Superior temporal gyrus (tissue), 1 donor: Measurements from ENCODE around the gene SMC3.
"Not testable (repeated sequence)": the region's sequence is repeated elsewhere in the genome, so short reads cannot be mapped to it uniquely, and the experiment has no call there.

Experiments
- DNase-seq: peaks from one replicate; pipeline ENCODE4 v3.0.0-alpha.2; 2016; ENCODE audit errors: extremely low spot score

SMC3 gene

DNA sequence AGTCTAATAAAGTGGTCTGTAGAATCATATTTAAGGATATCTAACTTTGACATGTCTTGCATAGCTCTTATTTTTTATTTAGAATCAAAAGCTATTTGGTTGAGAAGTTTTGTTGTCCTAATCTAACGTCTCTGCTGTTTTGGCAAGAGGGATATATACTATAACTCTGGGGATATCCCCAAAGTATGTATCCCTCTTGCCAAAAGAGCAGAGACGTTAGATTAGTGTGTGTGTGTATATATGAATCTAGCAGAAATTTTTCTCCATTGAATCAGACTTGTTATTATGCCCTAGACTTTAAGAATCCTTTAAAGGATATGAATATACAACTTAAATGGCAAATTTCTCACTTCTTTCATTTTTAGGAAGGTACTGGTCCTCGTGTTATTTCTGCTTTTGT lies 9.6 kb downstream of the SMC3 start:
- no peak for DNase-seq

DNA sequence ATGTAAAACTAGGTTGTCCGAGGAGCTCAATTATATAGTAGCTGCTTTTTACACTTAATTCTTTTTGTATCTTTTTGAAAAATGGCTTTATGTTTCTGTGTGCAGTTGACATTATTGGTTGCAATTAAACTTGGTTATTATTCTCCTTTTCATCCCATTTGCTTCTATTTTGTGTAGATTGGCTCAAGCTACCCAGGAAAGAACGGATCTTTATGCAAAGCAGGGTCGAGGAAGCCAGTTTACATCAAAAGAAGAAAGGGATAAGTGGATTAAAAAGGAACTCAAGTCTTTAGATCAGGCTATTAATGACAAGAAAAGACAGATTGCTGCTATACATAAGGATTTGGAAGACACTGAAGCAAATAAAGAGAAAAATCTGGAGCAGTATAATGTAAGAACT lies 16.5 kb downstream of the SMC3 start:
- no peak for DNase-seq

DNA sequence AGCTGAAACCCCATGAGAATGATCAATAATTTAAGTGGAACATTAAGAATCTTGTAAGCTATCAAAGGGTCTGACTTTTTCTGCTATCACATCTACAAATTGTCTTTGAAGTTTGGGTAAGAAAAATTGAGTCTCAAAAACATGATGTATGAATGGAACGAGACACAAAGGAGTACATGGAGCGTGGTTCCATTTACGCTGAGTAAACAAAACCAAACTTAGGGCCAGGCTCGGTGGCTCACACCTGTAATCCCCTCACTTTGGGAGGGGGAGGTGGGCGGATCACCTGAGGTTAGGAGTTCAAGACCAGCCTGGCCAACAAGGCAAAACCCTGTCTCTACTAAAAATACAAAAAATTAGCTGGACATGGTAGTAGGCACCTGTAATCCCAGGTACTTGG lies 24.3 kb downstream of the SMC3 start:
- no peak for DNase-seq

DNA sequence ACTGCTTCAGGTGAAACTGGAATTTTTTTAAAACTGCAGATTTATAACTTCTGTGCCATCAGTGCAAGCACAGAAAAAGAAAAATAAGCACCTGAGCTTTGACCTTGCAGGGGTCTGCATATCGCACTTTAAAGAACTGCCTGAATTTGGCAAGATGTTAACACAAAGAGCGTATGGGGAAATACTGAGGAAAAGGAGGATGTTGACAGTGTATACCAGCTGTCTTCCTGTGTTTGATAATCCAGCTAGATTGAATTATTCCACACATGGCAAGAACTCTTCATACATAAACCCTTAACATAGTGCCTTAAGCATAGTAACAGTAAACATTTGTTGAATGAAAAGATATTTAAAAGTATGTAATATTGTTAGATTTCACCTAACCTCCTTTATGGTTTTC lies 30.0 kb downstream of the SMC3 start:
- no peak for DNase-seq

DNA sequence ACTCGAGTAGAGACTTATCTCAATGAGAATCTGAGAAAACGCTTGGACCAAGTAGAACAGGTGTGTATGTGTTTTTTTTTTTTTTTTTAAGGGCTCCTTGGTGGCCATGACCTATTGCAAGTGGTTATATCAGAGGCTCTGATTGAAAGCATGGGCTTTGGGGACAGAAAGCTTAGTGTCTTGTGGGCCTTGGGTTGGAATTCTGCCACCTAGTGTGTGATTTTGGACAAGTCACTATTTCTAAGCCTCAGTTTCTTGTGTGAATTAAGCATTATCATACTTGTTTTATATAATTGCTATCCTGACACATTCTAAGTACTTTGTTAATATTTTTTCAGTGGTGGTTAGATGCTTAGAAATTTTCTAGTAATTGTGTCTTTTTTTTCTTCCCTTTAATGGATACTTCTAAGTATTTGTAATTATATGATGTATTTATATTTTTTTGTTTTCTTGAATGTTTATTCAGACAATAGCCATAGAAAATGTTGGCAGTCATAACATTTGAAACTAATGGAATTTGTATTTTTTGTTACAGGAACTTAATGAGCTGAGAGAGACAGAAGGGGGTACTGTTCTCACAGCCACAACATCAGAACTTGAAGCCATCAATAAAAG lies 33.1 kb downstream of the SMC3 start:
- DNase-seq: peak; percentile 77

DNA sequence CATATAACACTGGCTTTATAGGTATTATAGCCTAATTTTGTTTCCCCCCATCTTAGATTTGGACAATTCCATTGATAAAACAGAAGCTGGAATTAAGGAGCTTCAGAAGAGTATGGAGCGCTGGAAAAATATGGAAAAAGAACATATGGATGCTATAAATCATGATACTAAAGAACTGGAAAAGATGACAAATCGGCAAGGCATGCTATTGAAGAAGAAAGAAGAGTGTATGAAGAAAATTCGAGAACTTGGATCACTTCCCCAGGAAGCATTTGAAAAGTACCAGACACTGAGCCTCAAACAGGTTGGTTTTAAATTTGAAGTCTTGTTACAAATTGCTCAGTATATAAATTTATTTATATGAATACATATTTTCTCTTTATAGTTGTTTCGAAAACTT lies 34.1 kb downstream of the SMC3 start:
- DNase-seq: no peak

DNA sequence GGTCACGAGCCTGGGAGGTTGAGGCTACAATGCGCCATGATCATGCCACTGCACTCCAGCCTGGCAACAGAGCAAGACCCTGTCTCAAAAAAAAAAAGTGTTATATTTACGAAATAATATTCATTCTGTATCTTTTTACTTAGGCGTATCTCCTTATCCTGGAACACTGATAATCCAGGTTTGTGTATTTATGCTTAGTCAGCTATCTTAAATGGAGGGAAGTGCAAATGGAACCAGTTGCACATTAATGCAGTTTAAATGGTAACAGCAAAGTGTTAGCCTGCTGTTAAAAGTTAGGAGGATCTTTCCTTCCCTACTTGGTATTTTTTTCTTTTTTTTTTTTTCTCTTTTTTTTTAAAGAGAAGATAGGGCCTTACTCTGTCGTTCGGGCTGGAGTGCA lies 40.6 kb downstream of the SMC3 start:
- no peak for DNase-seq

DNA sequence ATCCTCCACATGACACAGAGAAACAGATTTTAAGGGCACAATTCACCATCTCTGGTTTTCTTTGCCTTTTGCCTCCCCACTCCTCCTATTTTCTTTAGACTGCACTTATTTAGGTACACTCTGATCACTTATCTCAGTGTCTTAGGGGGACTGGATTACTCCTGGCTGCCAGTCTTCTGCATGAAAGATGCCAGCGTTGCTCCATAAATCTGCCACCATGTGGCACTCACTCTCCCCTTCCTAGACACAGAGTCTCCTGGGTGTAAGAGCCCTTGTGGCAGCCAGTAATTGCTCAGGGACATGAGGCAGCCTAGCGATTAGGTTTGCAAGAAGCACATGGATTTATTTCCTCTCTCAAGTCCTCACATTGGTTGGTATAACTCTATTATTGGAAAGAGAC lies 42.1 kb downstream of the SMC3 start:
- DNase-seq: no peak

DNA sequence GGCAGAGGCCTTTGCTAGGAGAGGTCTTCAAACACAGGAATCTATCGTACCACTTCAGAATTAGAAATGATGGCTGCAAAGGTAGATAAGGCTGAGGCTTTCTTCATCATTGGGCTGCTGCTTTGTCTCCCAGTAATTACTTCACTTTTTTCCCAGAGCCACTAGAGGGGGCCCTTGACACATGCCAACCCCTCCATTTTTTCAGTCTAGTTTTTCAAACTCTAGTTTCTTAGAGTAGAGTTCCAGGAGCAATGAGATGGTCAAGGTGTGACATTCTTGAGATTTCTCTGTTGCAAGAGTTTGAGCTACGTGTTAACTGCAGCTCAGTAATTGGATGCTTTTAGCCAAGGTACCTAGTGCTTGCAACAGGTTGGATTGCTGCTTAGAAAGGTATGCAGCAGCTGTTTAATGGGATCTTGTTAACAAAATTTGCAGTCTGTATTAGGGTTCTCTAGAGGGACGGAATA lies 42.8 kb downstream of the SMC3 start:
- DNase-seq: peak; percentile 79

DNA sequence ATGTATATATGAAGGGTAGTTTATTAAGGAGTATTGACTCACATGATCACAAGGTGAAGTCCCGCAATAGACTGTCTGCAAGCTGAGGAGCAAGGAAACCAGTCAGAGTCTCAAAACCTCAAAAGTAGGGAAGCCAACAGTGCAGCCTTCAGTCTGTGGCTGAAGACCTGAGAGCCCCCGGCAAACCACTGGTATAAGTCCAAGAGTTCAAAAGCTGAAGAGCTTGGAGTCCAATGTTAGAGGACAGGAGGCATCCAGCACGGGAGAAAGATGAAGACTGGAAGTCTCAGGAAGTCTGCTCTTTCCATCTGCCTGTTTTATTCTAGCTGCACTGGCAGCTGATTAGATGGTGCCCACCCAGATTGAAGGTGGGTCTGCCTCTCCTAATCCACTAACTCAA lies 43.3 kb downstream of the SMC3 start:
- DNase-seq: not testable (repeated sequence)

DNA sequence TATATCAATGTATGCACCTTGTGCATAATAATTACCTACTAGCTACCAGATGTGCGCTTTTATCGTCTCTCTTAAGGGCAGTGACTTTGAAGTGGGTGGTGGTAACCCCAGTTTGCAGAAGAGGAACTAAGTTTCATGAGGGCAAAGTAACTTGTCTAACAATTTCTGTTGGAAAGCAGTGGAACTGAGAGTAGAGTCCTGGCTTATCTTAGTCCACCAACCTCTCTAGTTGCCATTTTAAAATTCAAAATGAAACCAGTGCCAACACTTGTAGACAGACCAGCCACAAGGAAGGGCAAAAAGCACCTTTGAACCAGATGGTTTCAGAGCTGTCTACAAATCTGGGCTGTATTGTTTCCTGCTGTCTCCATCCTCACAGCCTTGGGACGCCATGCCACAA lies 44.6 kb downstream of the SMC3 start:
- DNase-seq: no peak

DNA sequence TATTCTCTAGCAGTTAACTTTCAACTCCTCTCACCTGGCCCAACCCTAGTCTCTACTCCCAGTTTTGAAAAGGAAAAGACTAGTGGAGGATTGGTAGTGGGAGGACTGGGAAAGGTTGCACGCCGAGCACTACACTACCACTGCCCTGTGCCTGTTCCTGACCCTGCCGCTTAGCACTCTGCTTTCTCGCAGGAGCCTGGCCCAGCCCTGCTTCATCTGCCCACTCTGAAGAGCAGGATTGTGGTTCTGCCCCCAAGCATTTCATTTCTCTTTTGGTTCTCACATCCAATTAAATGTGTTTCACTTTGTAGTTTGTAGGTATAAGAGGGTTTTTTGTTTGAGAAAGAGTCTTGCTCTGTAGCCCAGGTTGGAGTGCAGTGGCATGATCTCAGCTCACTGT lies 45.1 kb downstream of the SMC3 start:
- no peak for DNase-seq

DNA sequence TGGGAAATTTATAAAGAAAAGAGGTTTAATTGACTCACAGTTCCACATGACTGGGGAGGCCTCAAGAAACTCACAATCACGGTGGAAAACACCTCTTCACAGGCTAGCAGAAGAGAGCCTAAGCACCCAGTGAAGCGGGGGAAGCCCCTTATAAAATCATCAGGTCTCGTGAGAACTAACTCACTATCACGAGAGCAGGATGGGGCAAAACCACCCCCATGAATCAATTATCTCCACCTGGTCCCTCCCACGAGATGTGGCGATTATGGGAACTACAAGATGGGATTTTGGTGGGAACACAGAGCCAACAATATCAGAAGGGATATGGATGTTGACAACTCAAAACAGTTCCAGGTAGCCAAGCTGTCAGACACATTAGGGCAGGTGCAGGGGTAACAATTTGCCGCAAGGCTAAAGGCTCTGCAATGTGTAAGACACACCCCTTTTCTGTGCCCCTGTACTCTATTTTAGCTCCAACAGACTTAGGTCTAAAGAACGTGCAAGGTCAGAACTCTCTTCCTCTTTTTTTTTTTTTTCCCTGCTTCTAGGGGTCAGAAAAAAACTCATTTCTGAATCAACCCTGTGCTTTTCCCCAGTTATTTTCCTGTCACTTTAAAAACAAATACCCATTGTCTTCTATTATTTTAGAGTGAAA lies 46.0 kb downstream of the SMC3 start:
- no peak for DNase-seq

DNA sequence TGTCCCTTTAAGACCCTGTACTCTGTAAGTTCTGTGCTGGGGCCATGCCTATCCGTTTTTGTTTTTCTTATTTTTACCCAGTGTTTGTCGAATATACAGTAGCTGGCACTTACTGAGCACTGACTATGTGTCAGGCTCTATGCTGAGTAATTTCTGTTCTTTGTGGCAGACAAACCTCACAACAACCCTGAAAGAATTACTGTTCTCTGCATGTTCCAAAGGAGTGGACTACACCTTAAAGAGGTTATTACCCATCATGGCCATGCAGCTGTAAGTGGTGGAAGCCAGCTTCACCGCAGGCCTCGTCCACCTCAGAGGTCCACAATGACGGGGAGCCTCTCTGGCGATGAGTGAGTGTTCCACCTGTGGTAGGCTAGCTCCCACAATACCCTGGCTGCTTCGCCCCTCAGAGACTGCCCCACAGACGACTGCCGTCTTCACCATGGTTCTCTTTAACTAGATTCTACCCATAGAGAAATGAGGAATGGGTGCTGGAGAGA lies 46.6 kb downstream of the SMC3 start:
- DNase-seq: no peak

DNA sequence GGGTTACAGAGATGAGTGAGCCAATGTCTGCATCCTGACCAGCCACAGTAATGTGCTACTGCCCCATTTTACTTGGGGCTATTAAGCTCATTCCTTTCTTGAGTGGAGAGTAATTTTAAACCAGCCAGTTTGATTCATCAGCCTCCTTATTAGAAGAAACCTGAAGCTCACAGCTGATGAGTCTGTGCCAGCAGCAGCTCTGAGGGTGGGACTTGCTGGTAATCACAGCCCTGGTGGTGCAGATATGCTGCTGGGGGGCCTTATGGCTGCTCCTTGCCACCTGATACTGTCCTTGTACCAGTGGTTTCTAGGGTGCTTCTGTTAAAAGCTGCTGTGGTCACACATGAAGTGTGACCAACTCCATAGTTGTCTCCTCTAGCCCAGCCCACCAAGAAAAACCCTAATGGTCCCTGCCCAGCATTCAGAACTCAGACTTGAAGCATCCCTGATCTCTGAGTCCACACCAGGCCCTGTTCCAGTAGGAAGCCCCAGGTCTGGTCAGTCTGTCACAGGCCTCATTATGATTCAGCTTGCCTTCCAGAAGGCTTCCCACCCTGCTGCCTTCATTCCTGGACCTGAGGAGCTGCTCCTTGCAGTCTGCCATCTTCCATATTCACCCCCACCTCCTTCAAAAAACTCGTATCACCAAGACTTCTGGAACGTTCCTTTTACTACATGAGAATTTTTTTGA lies 47.7 kb downstream of the SMC3 start:
- no peak for DNase-seq

DNA sequence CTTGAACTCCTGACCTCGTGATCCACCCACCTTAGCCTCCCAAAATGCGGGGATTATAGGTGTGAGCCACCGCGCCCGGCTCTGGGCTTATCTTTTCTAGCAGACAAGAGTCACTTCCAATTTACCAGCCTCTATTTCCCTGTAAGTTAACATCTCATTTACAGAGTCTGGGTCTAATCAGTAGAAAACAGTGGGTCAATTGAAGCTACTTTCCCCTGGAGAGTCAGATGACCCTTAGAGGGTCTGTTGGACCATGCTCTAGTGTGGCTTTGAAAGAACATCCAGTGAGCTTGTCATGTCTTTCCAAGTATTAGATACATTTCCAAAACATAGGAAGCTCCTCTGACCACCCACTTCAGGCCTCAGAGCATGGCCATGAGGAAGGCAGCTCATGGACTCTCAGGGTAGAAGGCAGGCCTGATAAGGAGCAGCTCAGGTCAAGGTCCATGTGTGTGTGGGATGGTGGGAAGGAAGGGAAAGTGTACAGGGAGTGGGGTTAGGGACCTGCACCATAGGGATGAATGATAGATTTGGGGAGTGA lies 49.1 kb downstream of the SMC3 start:
- no peak for DNase-seq

DNA sequence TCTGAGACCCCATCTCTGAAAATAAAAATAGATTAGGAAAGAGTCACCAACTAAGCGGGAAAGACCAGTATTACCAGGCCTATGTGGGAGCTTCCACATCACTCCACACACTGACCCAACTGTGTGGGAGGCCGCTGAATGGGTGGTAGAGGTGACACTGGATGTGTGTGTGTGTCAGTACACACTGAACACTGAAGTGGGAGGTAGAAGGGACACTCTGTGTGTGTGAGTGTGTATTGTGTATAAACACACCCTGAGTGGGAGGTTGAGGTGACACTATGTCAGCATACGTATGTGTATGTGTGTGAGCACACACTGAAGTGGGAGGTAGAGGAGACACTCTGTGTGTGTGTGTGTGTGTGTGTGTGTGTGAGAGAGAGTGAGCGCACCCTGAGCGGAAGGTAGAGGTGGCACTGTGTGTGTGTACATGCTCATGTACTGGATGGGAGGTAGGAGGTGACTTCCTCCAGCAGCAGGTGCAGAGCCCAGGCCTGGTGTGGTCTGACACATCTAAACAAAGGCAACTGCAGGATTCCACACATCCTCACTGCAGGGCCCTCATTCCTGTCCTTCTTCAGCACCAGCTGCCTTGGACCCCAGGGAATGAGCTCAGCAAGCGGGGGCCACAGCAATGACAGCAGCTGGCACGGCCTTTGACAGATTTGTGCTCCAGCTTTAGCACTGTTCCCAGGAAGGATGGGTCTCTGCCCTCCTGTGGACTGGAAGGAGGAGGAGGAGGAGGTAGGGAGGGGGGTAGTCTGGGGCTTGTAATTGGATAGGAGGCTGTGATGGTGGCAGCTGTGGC lies 50.1 kb downstream of the SMC3 start:
- no peak for DNase-seq

DNA sequence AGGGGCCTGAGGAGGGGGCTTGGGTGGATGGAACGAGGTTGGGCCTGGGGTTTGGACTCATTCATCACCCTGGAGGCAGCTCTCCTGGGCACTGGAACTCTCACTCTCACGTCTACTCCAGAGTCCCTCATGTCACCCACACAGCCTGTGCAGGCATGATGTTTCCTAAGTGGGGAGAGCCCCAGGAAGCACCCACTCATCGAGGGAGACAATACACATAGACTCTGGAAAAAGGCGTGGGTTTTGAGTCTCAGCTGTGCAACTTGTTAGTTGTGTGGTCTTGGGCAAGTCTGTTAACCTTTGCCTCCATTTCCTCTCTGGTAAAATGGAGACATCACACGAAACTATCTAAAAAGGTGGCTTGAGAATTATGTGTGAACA lies 50.7 kb downstream of the SMC3 start:
- DNase-seq: no peak

DNA sequence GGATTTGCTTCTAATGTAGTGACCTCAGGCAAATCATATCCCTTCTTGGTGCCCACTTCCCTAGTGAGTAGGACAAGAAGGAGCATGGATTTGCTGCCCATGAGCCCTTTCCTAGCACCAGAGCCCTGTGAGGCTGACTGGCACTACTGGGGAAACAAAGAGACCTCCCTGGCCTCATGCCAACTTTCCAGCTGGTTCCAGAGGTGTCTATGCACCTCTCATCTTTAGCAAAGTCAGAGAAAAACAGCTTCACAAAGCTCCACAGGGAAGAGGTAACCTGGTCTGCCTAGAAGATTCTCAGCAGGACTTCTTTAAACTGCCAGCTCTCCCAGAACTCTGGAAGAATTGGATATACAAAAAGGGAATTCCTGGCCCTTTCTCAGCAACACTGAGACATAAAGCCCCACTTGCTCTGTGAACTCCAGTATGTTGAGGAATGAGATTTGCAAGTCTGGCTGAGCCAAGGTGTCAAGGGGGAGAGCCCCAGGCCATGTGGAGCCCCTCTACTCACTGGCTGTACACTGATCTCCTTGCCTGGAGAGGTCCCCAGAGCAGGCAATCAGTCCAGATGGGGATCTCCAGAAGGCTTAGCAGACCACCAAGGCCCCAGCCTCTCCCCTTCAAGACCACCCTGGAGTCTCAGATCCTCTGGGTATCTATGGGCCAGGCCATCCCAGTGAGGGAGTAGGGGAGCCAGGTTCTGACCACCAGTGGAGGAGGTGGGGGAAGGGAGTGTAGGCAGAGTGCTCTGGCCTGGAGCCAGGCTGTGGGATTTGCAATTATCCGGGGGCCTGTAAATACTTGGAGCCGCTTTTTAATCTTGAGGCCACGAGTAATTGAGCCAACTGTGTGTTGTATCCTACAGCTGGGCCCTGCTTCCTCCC lies 52.3 kb downstream of the SMC3 start:
- DNase-seq: no peak

DNA sequence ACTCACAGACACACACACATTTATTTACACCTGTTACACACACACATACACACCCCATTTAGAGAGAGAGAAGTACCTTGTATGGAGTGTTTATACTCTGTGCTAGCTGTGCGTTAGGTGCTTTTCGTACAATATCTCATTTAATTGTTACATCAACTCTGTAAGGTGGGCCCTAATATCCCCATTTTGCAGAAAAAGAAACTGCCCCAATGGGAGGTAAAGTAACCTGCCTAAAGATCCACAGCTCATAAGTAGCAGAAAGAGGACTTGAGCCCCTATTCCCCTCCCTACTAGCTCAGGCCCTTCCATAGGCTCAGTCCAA lies 52.9 kb downstream of the SMC3 start:
- DNase-seq: no peak

DNA sequence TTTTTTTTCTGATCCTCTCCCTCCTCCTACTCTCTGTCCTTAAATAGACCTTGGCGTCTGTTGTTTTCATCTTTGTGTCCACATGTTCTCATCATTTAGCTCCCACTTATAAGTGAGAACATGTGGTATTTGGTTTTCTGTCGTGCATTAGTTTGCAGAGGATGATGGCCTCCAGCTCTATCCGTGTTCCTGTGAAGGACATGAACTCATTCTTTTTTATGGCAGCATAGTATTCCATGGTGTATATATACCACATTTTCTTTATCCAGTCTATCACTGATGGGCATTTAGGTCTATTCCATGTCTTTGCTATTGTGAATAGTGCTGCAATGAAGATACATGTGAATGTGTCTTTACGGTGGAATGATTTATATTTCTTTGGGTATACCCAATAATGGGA lies 55.8 kb downstream of the SMC3 start:
- not testable (repeated sequence) for DNase-seq
